HG03064 (cell line): ENCODE results near the gene DCAF6.

Source experiments
- ATAC-seq: cut with Tn5 transposase; IDR thresholded peaks from one replicate; pipeline ENCODE4 v1.9.1; 2021; ENCODE audit warnings: low read depth; ENCODE audit not compliant: unreplicated experiment

The DCAF6 gene

GRCh38 chr1:168081373-168082007, 145.0 kb downstream of the DCAF6 start:
- no peak for ATAC-seq

GRCh38 chr1:168082008-168082876, 145.8 kb downstream of the DCAF6 start:
- ATAC-seq, result no peak

GRCh38 chr1:168083456-168084325, 147.2 kb downstream of the DCAF6 start:
- no peak for ATAC-seq

- ATAC-seq, result no peak
Measured at GRCh38 chr1:168084396-168085231, 148.1 kb downstream of the DCAF6 start.

GRCh38 chr1:168085401-168085872, 149.0 kb downstream of the DCAF6 start:
- no peak for ATAC-seq

- ATAC-seq, result no peak
Measured at GRCh38 chr1:168086438-168086837, 150.0 kb downstream of the DCAF6 start.

GRCh38 chr1:168087696-168088095, 151.2 kb downstream of the DCAF6 start:
- no peak for ATAC-seq

- ATAC-seq, result no peak
Measured at GRCh38 chr1:168088511-168089325, 152.2 kb downstream of the DCAF6 start.

GRCh38 chr1:168089326-168089978, 153.0 kb downstream of the DCAF6 start:
- ATAC-seq, result no peak

GRCh38 chr1:168089979-168090337, 153.5 kb downstream of the DCAF6 start:
- no peak for ATAC-seq

GRCh38 chr1:168090395-168090794, 153.9 kb downstream of the DCAF6 start:
- no peak for ATAC-seq

GRCh38 chr1:168091063-168091462, 154.6 kb downstream of the DCAF6 start:
- no peak for ATAC-seq

GRCh38 chr1:168091720-168092550, 155.5 kb downstream of the DCAF6 start:
- ATAC-seq, result no peak

GRCh38 chr1:168092566-168093355, 156.3 kb downstream of the DCAF6 start:
- no peak for ATAC-seq

GRCh38 chr1:168093616-168094015, 157.1 kb downstream of the DCAF6 start:
- no peak for ATAC-seq

GRCh38 chr1:168095476-168095875, 159.0 kb downstream of the DCAF6 start:
- no peak for ATAC-seq
